ENCODE measurements around the gene ANK2.

ANK2 gene

GRCh38 chr4:113344100-113344499 is 294.6 kb downstream of the ANK2 start:
- no peak for DNase-seq (ENCODE audit: low spot score)

GRCh38 chr4:113347245-113347644 is 297.8 kb downstream of the ANK2 start:
- no peak for DNase-seq (ENCODE audit: low spot score)

GRCh38 chr4:113349430-113349829 is 300.0 kb downstream of the ANK2 start:
- no peak for DNase-seq (ENCODE audit: low spot score)

- DNase-seq (ENCODE audit: low spot score): no peak
Measured at GRCh38 chr4:113350576-113350975, 301.1 kb downstream of the ANK2 start.

GRCh38 chr4:113355550-113356371 is 306.3 kb downstream of the ANK2 start:
- no peak for DNase-seq (ENCODE audit: low spot score)

- no peak for DNase-seq (ENCODE audit: low spot score)
Measured at GRCh38 chr4:113356453-113356852, 307.0 kb downstream of the ANK2 start.

- DNase-seq (ENCODE audit: low spot score): no peak
Measured at GRCh38 chr4:113358784-113359183, 309.3 kb downstream of the ANK2 start.

GRCh38 chr4:113365377-113365776 is 315.9 kb downstream of the ANK2 start:
- DNase-seq (ENCODE audit: low spot score): no peak

- DNase-seq (ENCODE audit: low spot score): no peak
Measured at GRCh38 chr4:113368056-113368455, 318.6 kb downstream of the ANK2 start.

GRCh38 chr4:113371111-113371510 is 321.7 kb downstream of the ANK2 start:
- no peak for DNase-seq (ENCODE audit: low spot score)

GRCh38 chr4:113375964-113376666 is 326.7 kb downstream of the ANK2 start:
- DNase-seq (ENCODE audit: low spot score): no peak

GRCh38 chr4:113378836-113379235 is 329.4 kb downstream of the ANK2 start:
- no peak for DNase-seq (ENCODE audit: low spot score)

GRCh38 chr4:113382704-113383103 is 333.3 kb downstream of the ANK2 start:
- no peak for DNase-seq (ENCODE audit: low spot score)

GRCh38 chr4:113383111-113383785 is 333.8 kb downstream of the ANK2 start:
- no peak for DNase-seq (ENCODE audit: low spot score)

GRCh38 chr4:113384600-113384999 is 335.1 kb downstream of the ANK2 start:
- DNase-seq (ENCODE audit: low spot score): no peak

GRCh38 chr4:113385281-113385899 is 335.9 kb downstream of the ANK2 start:
- no peak for DNase-seq (ENCODE audit: low spot score)

- no peak for DNase-seq (ENCODE audit: low spot score)
Measured at GRCh38 chr4:113389160-113389559, 339.7 kb downstream of the ANK2 start.

- no peak for DNase-seq (ENCODE audit: low spot score)
Measured at GRCh38 chr4:113390850-113391249, 341.4 kb downstream of the ANK2 start.

- DNase-seq (ENCODE audit: low spot score): no peak
Measured at GRCh38 chr4:113394108-113394729, 344.8 kb downstream of the ANK2 start.

GRCh38 chr4:113394730-113395530 is 345.5 kb downstream of the ANK2 start:
- DNase-seq (ENCODE audit: low spot score): peak; percentile 60

- no peak for DNase-seq (ENCODE audit: low spot score)
Measured at GRCh38 chr4:113397114-113397701, 347.8 kb downstream of the ANK2 start.
